ENCODE measurements around the gene MCM6. TPM values are rescaled to one million over a fixed set of nuclear protein-coding genes. Genes with fewer than 3 reads are reported as not detected.

MCM6 gene
- total RNA-seq, 1 experiment from 2014 or later, result 96.0 TPM

- H3K27ac Mint-ChIP-seq (ENCODE audit: unreplicated experiment), result peak overlapping the region; percentile 81
- H3K27me3 Mint-ChIP-seq (ENCODE audit: insufficient read depth, unreplicated experiment), result no peaks in the 10 kb centered on the region
- POLR2A ChIA-PET, result interaction anchor here (0.7 to 1.3 kb wide), 5 partner anchors 16 to 134 kb away, joined by 3 to 9 read pairs (median 6); partner anchors contain the start of gene DARS1
- peak; percentile 61 to 64 for DNase-seq
- peak overlapping the region; percentile 93 for H3K4me3 ChIP-seq (ENCODE audit: low read depth, low read length)
- H3K9me3 ChIP-seq, result no peaks in the 10 kb centered on the region
- CTCF ChIA-PET, result interaction anchor here (1.0 to 1.5 kb wide), 2 partner anchors 38 to 509 kb away, joined by 3 to 5 read pairs; no protein-coding TSS in a partner anchor
- H3K9me3 Mint-ChIP-seq (ENCODE audit: unreplicated experiment), result no peaks in the 10 kb centered on the region
- peaks cover 39% of the 10 kb centered on the region for H3K36me3 Mint-ChIP-seq (ENCODE audit: insufficient read depth, unreplicated experiment)
- no peak for TF ChIP-seq CTCF (IDR thresholded peaks at IDR 0.05; ENCODE audit: insufficient read depth in 1 of 2, low read depth in 1 of 2, low read length in 1 of 2, severe bottlenecking in 1 of 2, unreplicated experiment in 1 of 2)
- BruUV-seq (replicated peaks), result no TSS peak
- H3K4me1 Mint-ChIP-seq (ENCODE audit: low read depth, unreplicated experiment), result peaks cover 21% of the 10 kb centered on the region
- H3K4me3 Mint-ChIP-seq (ENCODE audit: unreplicated experiment), result peak overlapping the region; percentile 81
- intact Hi-C loops (cut with micrococcal nuclease; ENCODE audit: unreplicated experiment), result loop anchor here (1.0 kb wide), 1 partner anchor 24 kb away; no protein-coding TSS in a partner anchor
- H3K36me3 ChIP-seq (ENCODE audit: control insufficient read depth, insufficient read depth, low read length), result peaks cover 2% of the 10 kb centered on the region; the same call in 1 of the 2 replicates
- peaks cover 23% of the 10 kb centered on the region for H3K4me1 ChIP-seq
- no peaks in the 10 kb centered on the region for H3K27me3 ChIP-seq (replicated peaks; ENCODE audit: control insufficient read depth, insufficient read depth, low read length)
These were observed 665 bp downstream of the MCM6 start for GRCh38 chr2:135875491-135876065.

DNA sequence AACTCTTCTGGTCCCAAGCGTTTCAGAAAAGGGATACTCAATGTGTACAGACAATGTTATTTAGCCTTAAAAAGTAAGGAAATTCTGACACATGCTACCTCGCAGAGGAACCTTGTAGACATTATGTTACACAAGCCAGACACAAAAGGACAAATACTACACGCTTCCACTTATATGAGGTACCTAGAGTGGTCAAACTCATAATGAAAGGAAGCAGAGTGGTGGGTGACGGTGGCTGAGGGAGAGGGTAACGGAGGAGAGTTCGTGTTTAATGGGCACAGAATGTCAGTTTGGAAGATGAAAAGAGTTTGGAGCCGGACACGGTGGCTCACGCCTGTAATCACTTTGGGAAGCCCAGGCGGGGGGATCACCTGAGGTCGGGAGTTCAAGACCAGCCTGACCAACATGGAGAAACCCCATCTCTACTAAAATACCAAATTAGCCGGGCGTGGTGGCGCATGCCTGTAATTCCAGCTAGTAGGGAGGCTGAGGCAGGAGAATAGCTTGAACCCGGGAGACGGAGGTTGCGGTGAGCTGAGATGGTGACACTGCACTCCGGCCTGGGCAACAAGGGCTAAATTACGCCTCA lies 1.4 kb downstream of the MCM6 start:
- Histone ChIP-seq H3K4me3 (ENCODE audit: low read depth, low read length) (peak overlapping the region; percentile 93), H3K27me3 (replicated peaks; ENCODE audit: control insufficient read depth, insufficient read depth, low read length) (no peaks in the 10 kb centered on the region), H3K4me1 (peaks cover 23% of the 10 kb centered on the region), H3K9me3 (no peaks in the 10 kb centered on the region), H3K36me3 (ENCODE audit: control insufficient read depth, insufficient read depth, low read length) (peaks cover 2% of the 10 kb centered on the region; the same call in 1 of the 2 replicates)
- CTCF ChIA-PET, result interaction anchor here (1.5 kb wide), 1 partner anchor 509 kb away, joined by 3 read pairs; no protein-coding TSS in a partner anchor
- no peak for TF ChIP-seq CTCF (IDR thresholded peaks at IDR 0.05; ENCODE audit: insufficient read depth in 1 of 2, low read depth in 1 of 2, low read length in 1 of 2, severe bottlenecking in 1 of 2, unreplicated experiment in 1 of 2)
- Mint-ChIP-seq H3K27me3 (ENCODE audit: insufficient read depth, unreplicated experiment) (no peaks in the 10 kb centered on the region), H3K4me1 (ENCODE audit: low read depth, unreplicated experiment) (peaks cover 21% of the 10 kb centered on the region), H3K36me3 (ENCODE audit: insufficient read depth, unreplicated experiment) (peaks cover 46% of the 10 kb centered on the region), H3K9me3 (ENCODE audit: unreplicated experiment) (no peaks in the 10 kb centered on the region), H3K27ac (ENCODE audit: unreplicated experiment) (peak overlapping the region; percentile 81), H3K4me3 (ENCODE audit: unreplicated experiment) (peak overlapping the region; percentile 81)
- BruUV-seq (replicated peaks), result no TSS peak
- intact Hi-C loops (cut with micrococcal nuclease; ENCODE audit: unreplicated experiment), result no loop called here
- no peak for DNase-seq
- POLR2A ChIA-PET, result interaction anchor here (0.7 kb wide), 1 partner anchor 23 kb away, joined by 5 read pairs; no protein-coding TSS in a partner anchor

GRCh38 chr2:135870571-135870970 lies 5.7 kb downstream of the MCM6 start:
- ChIA-PET POLR2A (no interaction called here), CTCF (no interaction called here)
- intact Hi-C loops (cut with micrococcal nuclease; ENCODE audit: unreplicated experiment), result no loop called here
- Mint-ChIP-seq H3K9me3 (ENCODE audit: unreplicated experiment) (no peaks in the 10 kb centered on the region), H3K4me3 (ENCODE audit: unreplicated experiment) (no peak overlapping the region), H3K27me3 (ENCODE audit: insufficient read depth, unreplicated experiment) (no peaks in the 10 kb centered on the region), H3K36me3 (ENCODE audit: insufficient read depth, unreplicated experiment) (peaks cover 75% of the 10 kb centered on the region), H3K27ac (ENCODE audit: unreplicated experiment) (no peak overlapping the region), H3K4me1 (ENCODE audit: low read depth, unreplicated experiment) (peaks cover 16% of the 10 kb centered on the region)
- no peak for TF ChIP-seq CTCF (IDR thresholded peaks at IDR 0.05; ENCODE audit: insufficient read depth in 1 of 2, low read depth in 1 of 2, low read length in 1 of 2, severe bottlenecking in 1 of 2, unreplicated experiment in 1 of 2)
- no peak overlapping the region for H3K4me3 ChIP-seq (ENCODE audit: low read depth, low read length)
- no peaks in the 10 kb centered on the region for H3K27me3 ChIP-seq (replicated peaks; ENCODE audit: control insufficient read depth, insufficient read depth, low read length)
- no peaks in the 10 kb centered on the region for H3K9me3 ChIP-seq
- no TSS peak for BruUV-seq (replicated peaks)
- peaks cover 23% of the 10 kb centered on the region for H3K4me1 ChIP-seq
- DNase-seq, result no peak
- peaks cover 3% of the 10 kb centered on the region; the same call in 1 of the 2 replicates for H3K36me3 ChIP-seq (ENCODE audit: control insufficient read depth, insufficient read depth, low read length)
